ENCODE measurements around the gene TOR3A.
"Not testable (repeated sequence)": the region's sequence is repeated elsewhere in the genome, so short reads cannot be mapped to it uniquely, and the experiment has no call there.

Gene TOR3A

GRCh38 chr1:179108644-179109043 lies 26.8 kb downstream of the TOR3A start:
- no peak for DNase-seq

- no peak for DNase-seq
Observed at GRCh38 chr1:179115181-179115580, 33.3 kb downstream of the TOR3A start.

- no peak for DNase-seq
Observed at GRCh38 chr1:179119513-179119912, 37.6 kb downstream of the TOR3A start.

GRCh38 chr1:179120736-179121135 lies 38.9 kb downstream of the TOR3A start:
- no peak for DNase-seq

GRCh38 chr1:179121159-179121938 lies 39.5 kb downstream of the TOR3A start:
- DNase-seq, result peak; percentile 28 to 38

- no peak for DNase-seq
Observed at GRCh38 chr1:179124873-179125272, 43.0 kb downstream of the TOR3A start.

- DNase-seq, result no peak
Observed at GRCh38 chr1:179126338-179127060, 44.6 kb downstream of the TOR3A start.

GRCh38 chr1:179127163-179127895 lies 45.5 kb downstream of the TOR3A start:
- no peak for DNase-seq

- DNase-seq, result no peak
Observed at GRCh38 chr1:179128520-179128919, 46.6 kb downstream of the TOR3A start.

GRCh38 chr1:179129702-179130473 lies 48.0 kb downstream of the TOR3A start:
- DNase-seq, result no peak

GRCh38 chr1:179135168-179135567 lies 53.3 kb downstream of the TOR3A start:
- not testable (repeated sequence) for DNase-seq

GRCh38 chr1:179135707-179136106 lies 53.8 kb downstream of the TOR3A start:
- not testable (repeated sequence) for DNase-seq

- DNase-seq, result no peak
Observed at GRCh38 chr1:179137617-179138255, 55.9 kb downstream of the TOR3A start.

- DNase-seq, result not testable (repeated sequence)
Observed at GRCh38 chr1:179138755-179139154, 56.9 kb downstream of the TOR3A start.

- DNase-seq, result no peak
Observed at GRCh38 chr1:179141592-179142251, 59.9 kb downstream of the TOR3A start.

- DNase-seq, result no peak
Observed at GRCh38 chr1:179142889-179143299, 61.0 kb downstream of the TOR3A start.

- no peak for DNase-seq
Observed at GRCh38 chr1:179143322-179143721, 61.5 kb downstream of the TOR3A start.

- DNase-seq, result no peak
Observed at GRCh38 chr1:179144626-179145025, 62.8 kb downstream of the TOR3A start.

GRCh38 chr1:179145521-179145920 lies 63.7 kb downstream of the TOR3A start:
- no peak for DNase-seq
